HG03066 (cell line): ENCODE measurements around the gene SAP30L.

ENCODE experiments used
- ATAC-seq: cut with Tn5 transposase; IDR thresholded peaks from one replicate; pipeline ENCODE4 v1.9.1; 2021; ENCODE audit warnings: low read depth; ENCODE audit not compliant: unreplicated experiment

The SAP30L gene

GRCh38 chr5:154503698-154504039 lies 57.9 kb downstream of the SAP30L start:
- ATAC-seq, result no peak

- no peak for ATAC-seq
Observed at GRCh38 chr5:154505567-154505966, 59.8 kb downstream of the SAP30L start.

GRCh38 chr5:154506049-154506715 lies 60.4 kb downstream of the SAP30L start:
- ATAC-seq, result no peak

GRCh38 chr5:154506716-154507080 lies 60.9 kb downstream of the SAP30L start:
- no peak for ATAC-seq

GRCh38 chr5:154508114-154508513 lies 62.3 kb downstream of the SAP30L start:
- no peak for ATAC-seq

GRCh38 chr5:154509784-154510555 lies 64.2 kb downstream of the SAP30L start:
- no peak for ATAC-seq
